HFFc6 (cell line): Measurements from ENCODE around the gene WNT5A. TPM values are rescaled to one million over a fixed set of nuclear protein-coding genes. Genes with fewer than 3 reads are reported as not detected.
A peak's percentile ranks its signal among the peaks of the same experiment; 100 is the strongest.

Experiments
- DNase-seq: peaks from one replicate; pipeline ENCODE4 v3.0.0-alpha.2; 2018
- H3K27ac Mint-ChIP-seq: 2 replicates; pipeline ENCODE4 v1.8.0; 2020; ENCODE audit warnings: mild to moderate bottlenecking, mixed read lengths
- H3K27me3 Mint-ChIP-seq: 2 replicates; pipeline ENCODE4 v1.8.0; 2021; ENCODE audit warnings: mild to moderate bottlenecking, moderate library complexity, mixed read lengths; ENCODE audit not compliant: insufficient read depth
- H3K36me3 Mint-ChIP-seq: 2 replicates; pipeline ENCODE4 v1.8.0; 2021; ENCODE audit warnings: low read depth, mixed read lengths
- H3K4me1 Mint-ChIP-seq: 2 replicates; pipeline ENCODE4 v1.8.0; 2020; ENCODE audit warnings: low read depth, mixed read lengths
- H3K4me3 Mint-ChIP-seq: 2 replicates; pipeline ENCODE4 v1.8.0; 2020; ENCODE audit warnings: mild to moderate bottlenecking, moderate library complexity, mixed read lengths
- H3K9me3 Mint-ChIP-seq: 2 replicates; pipeline ENCODE4 v1.8.0; 2020; ENCODE audit warnings: mild to moderate bottlenecking, mixed read lengths
- CTCF ChIP-seq: fragments of 200-600 bp; sonication (generic); IDR thresholded peaks from 2 replicates; pipeline ENCODE4 v1.5.0; 2021; ENCODE audit warnings: antibody characterized with exemption, mild to moderate bottlenecking
- total RNA-seq, 6 experiments: library from RNA; stranded (reverse); fragmentation: NEBNext Ultra II Directional; extraction: Animal tissue kit (Norgen Biotek cat#: 25700); gene quantifications; 2 replicates in 1 of 6; 3 replicates in 5 of 6; pipeline ENCODE4 v1.2.3, GENCODE V29; 2021

Gene WNT5A
- total RNA-seq, 6 experiments from 2014 or later, result 240 to 387 (median 256) TPM

GRCh38 chr3:55467099-55467498 is 20.0 kb downstream of the WNT5A start:
- Mint-ChIP-seq H3K36me3 (peaks cover 48% of the 10 kb centered on the region), H3K27me3 (peaks cover 15% of the 10 kb centered on the region), H3K4me3 (peak overlapping the region; percentile 75), H3K9me3 (no peaks in the 10 kb centered on the region), H3K27ac (peak overlapping the region; percentile 88), H3K4me1 (peaks cover 89% of the 10 kb centered on the region)
- DNase-seq, result peak; percentile 64
- no peak for TF ChIP-seq CTCF

- H3K9me3 Mint-ChIP-seq, result no peaks in the 10 kb centered on the region
- peaks cover 43% of the 10 kb centered on the region for H3K36me3 Mint-ChIP-seq
- DNase-seq, result no peak
- peaks cover 89% of the 10 kb centered on the region for H3K4me1 Mint-ChIP-seq
- H3K27me3 Mint-ChIP-seq, result peaks cover 15% of the 10 kb centered on the region
- H3K4me3 Mint-ChIP-seq, result peak overlapping the region; percentile 75
- no peak for TF ChIP-seq CTCF
- peak overlapping the region; percentile 88 for H3K27ac Mint-ChIP-seq
Measured at GRCh38 chr3:55466526-55466925, 20.6 kb downstream of the WNT5A start.

GRCh38 chr3:55461896-55462295 is 25.2 kb downstream of the WNT5A start:
- Mint-ChIP-seq H3K4me1 (peaks cover 55% of the 10 kb centered on the region), H3K9me3 (no peaks in the 10 kb centered on the region), H3K27me3 (peaks cover 16% of the 10 kb centered on the region), H3K27ac (peak overlapping the region; percentile 60; the same call in 1 of the 2 replicates), H3K4me3 (no peak overlapping the region), H3K36me3 (peaks cover 27% of the 10 kb centered on the region)
- TF ChIP-seq CTCF, result no peak
- peak; percentile 75 for DNase-seq

GRCh38 chr3:55459838-55460237 is 27.3 kb downstream of the WNT5A start:
- H3K4me1 Mint-ChIP-seq, result peaks cover 35% of the 10 kb centered on the region
- H3K9me3 Mint-ChIP-seq, result no peaks in the 10 kb centered on the region
- no peak for DNase-seq
- peaks cover 15% of the 10 kb centered on the region for H3K27me3 Mint-ChIP-seq
- H3K36me3 Mint-ChIP-seq, result peaks cover 12% of the 10 kb centered on the region
- TF ChIP-seq CTCF, result no peak
- no peak overlapping the region for H3K27ac Mint-ChIP-seq
- H3K4me3 Mint-ChIP-seq, result no peak overlapping the region

- Mint-ChIP-seq H3K4me1 (peaks cover 38% of the 10 kb centered on the region), H3K4me3 (no peak overlapping the region), H3K36me3 (peaks cover 12% of the 10 kb centered on the region), H3K9me3 (no peaks in the 10 kb centered on the region), H3K27me3 (peaks cover 15% of the 10 kb centered on the region), H3K27ac (no peak overlapping the region)
- no peak for TF ChIP-seq CTCF
- no peak for DNase-seq
Measured at GRCh38 chr3:55458181-55458790, 28.8 kb downstream of the WNT5A start.
